ENCODE data around the gene ABCF2. TPM values are rescaled to one million over a fixed set of nuclear protein-coding genes. Genes with fewer than 3 reads are reported as not detected.

The ABCF2 gene
- total RNA-seq, 1 donor: 50.9 TPM

DNA sequence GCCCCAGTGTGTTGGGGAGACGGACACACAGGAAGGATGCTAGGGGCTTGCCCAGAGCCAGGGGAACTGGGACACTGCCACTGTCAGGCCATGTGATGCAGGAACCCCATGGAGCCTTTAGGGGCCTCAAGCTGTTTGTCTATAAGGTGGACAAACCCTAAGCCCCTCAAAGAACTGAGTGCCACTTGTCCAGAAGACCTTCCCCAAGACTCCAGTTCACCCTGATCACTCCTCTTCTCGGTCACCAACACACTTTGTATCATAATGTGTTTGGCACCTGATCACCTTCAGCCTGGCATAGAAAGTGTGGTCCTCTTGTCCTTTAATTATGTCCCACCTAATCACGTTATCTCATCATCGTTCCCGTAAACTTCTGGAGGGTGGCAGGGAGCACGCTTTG is 17.4 kb downstream of the ABCF2 start:
- TF ChIP-seq, protein P1, sequence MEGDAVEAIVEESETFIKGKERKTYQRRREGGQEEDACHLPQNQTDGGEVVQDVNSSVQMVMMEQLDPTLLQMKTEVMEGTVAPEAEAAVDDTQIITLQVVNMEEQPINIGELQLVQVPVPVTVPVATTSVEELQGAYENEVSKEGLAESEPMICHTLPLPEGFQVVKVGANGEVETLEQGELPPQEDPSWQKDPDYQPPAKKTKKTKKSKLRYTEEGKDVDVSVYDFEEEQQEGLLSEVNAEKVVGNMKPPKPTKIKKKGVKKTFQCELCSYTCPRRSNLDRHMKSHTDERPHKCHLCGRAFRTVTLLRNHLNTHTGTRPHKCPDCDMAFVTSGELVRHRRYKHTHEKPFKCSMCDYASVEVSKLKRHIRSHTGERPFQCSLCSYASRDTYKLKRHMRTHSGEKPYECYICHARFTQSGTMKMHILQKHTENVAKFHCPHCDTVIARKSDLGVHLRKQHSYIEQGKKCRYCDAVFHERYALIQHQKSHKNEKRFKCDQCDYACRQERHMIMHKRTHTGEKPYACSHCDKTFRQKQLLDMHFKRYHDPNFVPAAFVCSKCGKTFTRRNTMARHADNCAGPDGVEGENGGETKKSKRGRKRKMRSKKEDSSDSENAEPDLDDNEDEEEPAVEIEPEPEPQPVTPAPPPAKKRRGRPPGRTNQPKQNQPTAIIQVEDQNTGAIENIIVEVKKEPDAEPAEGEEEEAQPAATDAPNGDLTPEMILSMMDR (IDR thresholded peaks at IDR 0.05; ENCODE audit: insufficient read depth, low read length): no peak
- H3K4me3 ChIP-seq (ENCODE audit: low read depth, low read length): no peak overlapping the region
- DNase-seq (ENCODE audit: low read depth): no peak

DNA sequence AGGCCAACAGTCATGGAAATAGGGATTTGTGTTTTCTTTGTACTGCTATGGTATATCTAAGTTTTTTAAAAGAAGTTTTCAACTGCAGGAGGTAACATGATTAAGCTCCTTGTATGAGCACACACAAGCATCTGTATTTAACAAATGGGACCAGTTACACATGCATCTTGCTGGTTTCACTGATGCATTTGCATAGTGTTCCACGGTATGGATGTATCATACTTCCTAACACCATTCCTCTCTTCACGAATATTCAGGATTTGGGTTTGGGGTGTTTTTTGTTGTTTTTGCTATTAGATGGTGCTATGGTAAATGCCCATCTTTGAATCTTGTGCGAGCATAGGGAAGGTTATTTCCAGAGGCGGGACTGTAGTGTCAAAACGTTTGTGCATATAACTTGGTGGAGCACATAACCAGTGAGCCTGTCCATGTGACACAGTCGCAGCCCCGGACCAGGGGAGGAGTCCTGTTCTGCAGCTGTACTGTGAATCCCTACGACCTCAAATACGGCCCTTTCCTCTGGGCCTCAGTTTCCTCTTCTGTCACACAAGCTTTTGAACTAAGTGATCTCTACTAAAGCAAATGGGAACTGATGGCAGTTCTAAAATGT is 18.6 kb downstream of the ABCF2 start:
- no peak for DNase-seq (ENCODE audit: low read depth)
- H3K4me3 ChIP-seq (ENCODE audit: low read depth, low read length): no peak overlapping the region
- TF ChIP-seq, protein P1 (IDR thresholded peaks at IDR 0.05; ENCODE audit: insufficient read depth, low read length): no peak

DNA sequence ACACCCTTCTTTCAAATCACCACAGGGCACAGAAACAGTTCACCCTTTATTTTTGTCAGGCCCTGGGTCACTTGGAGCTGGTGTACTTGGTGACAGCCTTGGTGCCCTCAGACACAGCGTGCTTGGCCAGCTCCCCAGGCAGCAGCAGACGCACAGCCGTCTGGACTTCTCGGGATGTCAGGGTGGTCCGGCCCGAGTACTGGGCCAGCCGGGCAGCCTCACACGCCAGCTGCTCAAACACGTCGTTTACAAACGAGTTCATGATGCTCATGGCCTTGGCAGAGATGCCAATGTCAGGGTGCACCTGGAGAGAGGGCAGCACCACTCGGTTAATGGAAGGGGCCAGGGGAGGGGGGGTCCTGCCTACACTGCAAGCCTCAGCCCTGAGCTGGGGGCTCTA is 19.2 kb downstream of the ABCF2 start:
- no peak overlapping the region for H3K4me3 ChIP-seq (ENCODE audit: low read depth, low read length)
- TF ChIP-seq, protein P1 (IDR thresholded peaks at IDR 0.05; ENCODE audit: insufficient read depth, low read length): no peak
- DNase-seq (ENCODE audit: low read depth): no peak

DNA sequence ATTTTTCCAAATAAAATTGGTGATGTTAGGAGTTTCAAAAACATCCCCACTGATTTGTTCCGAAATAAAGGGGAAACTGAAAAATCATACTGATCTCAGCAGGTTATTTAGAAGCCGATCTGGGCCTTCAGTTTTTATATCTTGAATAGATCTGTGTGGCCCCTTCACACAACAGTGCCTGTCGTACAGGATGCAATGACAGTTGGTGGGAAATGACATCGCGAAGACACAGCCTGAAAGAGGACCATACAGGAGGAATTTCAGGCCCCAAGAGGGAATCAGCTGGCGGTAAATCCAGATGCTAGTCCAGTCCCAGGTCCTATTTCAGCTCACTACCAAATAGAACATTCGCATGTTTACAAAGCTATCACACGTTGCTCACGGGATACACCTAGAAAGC is 19.7 kb downstream of the ABCF2 start:
- H3K4me3 ChIP-seq (ENCODE audit: low read depth, low read length): no peak overlapping the region
- no peak for DNase-seq (ENCODE audit: low read depth)
- TF ChIP-seq, protein P1 (IDR thresholded peaks at IDR 0.05; ENCODE audit: insufficient read depth, low read length): no peak

DNA sequence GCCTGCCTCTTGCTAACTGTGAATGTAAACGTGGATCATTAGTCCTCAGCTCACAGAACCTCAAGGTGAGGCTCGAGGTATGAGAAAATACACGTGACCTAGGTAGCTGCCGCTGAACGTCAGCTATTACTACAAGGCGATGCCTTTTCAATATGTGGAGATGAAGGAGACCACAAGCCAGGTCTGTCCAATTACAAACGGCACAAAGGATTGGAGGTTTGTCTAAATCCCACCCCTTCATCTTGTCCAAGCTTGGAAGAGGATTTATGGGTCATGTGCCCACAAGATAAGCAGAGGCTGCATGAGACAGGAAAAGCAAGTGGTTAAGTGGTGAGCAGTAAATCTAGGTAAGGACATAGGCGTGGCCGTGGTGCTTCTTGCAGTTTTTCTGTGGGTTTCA is 20.1 kb downstream of the ABCF2 start:
- no peak overlapping the region for H3K4me3 ChIP-seq (ENCODE audit: low read depth, low read length)
- TF ChIP-seq, protein P1 (IDR thresholded peaks at IDR 0.05; ENCODE audit: insufficient read depth, low read length): no peak
- DNase-seq (ENCODE audit: low read depth): no peak

DNA sequence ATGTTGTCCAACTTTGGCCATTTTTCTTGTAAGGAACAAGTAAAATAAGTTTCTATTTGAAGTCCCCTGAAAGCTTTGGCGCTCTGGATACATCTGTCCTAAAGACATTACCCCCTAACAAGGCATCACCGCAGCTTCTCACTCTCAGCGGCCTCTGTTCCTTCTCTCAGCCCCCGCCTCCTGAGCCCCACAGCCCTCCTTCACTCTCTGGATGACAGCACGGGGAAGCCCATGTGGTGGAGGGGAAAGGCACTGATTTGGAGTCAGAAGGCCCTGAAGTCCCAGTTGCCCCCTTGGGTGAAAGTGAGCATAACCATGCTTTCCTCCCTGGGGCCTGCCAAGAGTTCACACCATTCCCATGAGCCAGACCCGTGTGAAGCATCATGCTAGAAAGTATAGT is 21.3 kb downstream of the ABCF2 start:
- no peak overlapping the region for H3K4me3 ChIP-seq (ENCODE audit: low read depth, low read length)
- no peak for DNase-seq (ENCODE audit: low read depth)
- TF ChIP-seq, protein P1 (IDR thresholded peaks at IDR 0.05; ENCODE audit: insufficient read depth, low read length): no peak

All from fibroblast of the aortic adventitia (primary cell).